ENCODE data around the gene MT1X.

The MT1X gene

GRCh38 chr16:56700195-56700594, 17.9 kb downstream of the MT1X start:
- TF ChIP-seq CTCF (IDR thresholded peaks at IDR 0.05; ENCODE audit: control extremely low read depth, extremely low read depth, low read depth, missing control alignments): no peak
- POLR2A ChIA-PET: no interaction called here
- CTCF ChIA-PET: interaction anchor here (0.9 to 4.6 kb wide), 7 partner anchors 10 to 183 kb away, joined by 3 to 73 read pairs (median 17); no protein-coding TSS in a partner anchor
- no peak for DNase-seq (ENCODE audit: extremely low spot score)

- ChIA-PET POLR2A (interaction anchor here (0.6 kb wide), 1 partner anchor 17 kb away, joined by 8 read pairs; no protein-coding TSS in a partner anchor), CTCF (interaction anchor here (0.9 to 4.6 kb wide), 12 partner anchors 11 to 197 kb away, joined by 3 to 73 read pairs (median 17); partner anchors contain the start of gene MT1X)
- DNase-seq (ENCODE audit: extremely low spot score): no peak
- TF ChIP-seq CTCF (IDR thresholded peaks at IDR 0.05; ENCODE audit: control extremely low read depth, extremely low read depth, low read depth, missing control alignments): no peak
These were observed 18.4 kb downstream of the MT1X start for GRCh38 chr16:56700631-56701030.

- POLR2A ChIA-PET: no interaction called here
- TF ChIP-seq CTCF (IDR thresholded peaks at IDR 0.05; ENCODE audit: control extremely low read depth, extremely low read depth, low read depth, missing control alignments): no peak
- DNase-seq (ENCODE audit: extremely low spot score): no peak
- CTCF ChIA-PET: interaction anchor here (0.8 to 4.6 kb wide), 50 partner anchors 9 to 757 kb away, joined by 3 to 73 read pairs (median 5); partner anchors contain the start of genes MT1E, MT1G, MT1X and MT2A
These were observed 19.3 kb downstream of the MT1X start for GRCh38 chr16:56701534-56701933.

GRCh38 chr16:56702836-56703235, 20.6 kb downstream of the MT1X start:
- no peak for TF ChIP-seq CTCF (IDR thresholded peaks at IDR 0.05; ENCODE audit: control extremely low read depth, extremely low read depth, low read depth, missing control alignments)
- CTCF ChIA-PET: interaction anchor here (0.9 to 4.6 kb wide), 32 partner anchors 13 to 758 kb away, joined by 3 to 73 read pairs (median 8); partner anchors contain the start of genes MT1G, MT1X and MT2A
- POLR2A ChIA-PET: no interaction called here
- no peak for DNase-seq (ENCODE audit: extremely low spot score)

GRCh38 chr16:56708525-56709442, 26.5 kb downstream of the MT1X start:
- DNase-seq (ENCODE audit: extremely low spot score): no peak
- no peak for TF ChIP-seq CTCF (IDR thresholded peaks at IDR 0.05; ENCODE audit: control extremely low read depth, extremely low read depth, low read depth, missing control alignments)
- POLR2A ChIA-PET: no interaction called here
- CTCF ChIA-PET: interaction anchor here (0.9 to 2.8 kb wide), 4 partner anchors 13 to 194 kb away, joined by 3 to 10 read pairs (median 4); no protein-coding TSS in a partner anchor

- CTCF ChIA-PET: interaction anchor here (1.1 to 1.3 kb wide), 3 partner anchors 39 to 195 kb away, joined by 3 to 5 read pairs (median 3); no protein-coding TSS in a partner anchor
These were observed 27.3 kb downstream of the MT1X start for GRCh38 chr16:56709443-56710040.

More at GRCh38 chr16:56709443-56710040, 27.3 kb downstream of the MT1X start:
- POLR2A ChIA-PET: interaction anchor here (0.5 kb wide), 1 partner anchor 26 kb away, joined by 4 read pairs; no protein-coding TSS in a partner anchor
- no peak for DNase-seq (ENCODE audit: extremely low spot score)
- TF ChIP-seq CTCF (IDR thresholded peaks at IDR 0.05; ENCODE audit: control extremely low read depth, extremely low read depth, low read depth, missing control alignments): no peak

Measured in GM10248 (cell line).